Regular cardiac myocyte (primary cell): ENCODE data around the gene RPP25. TPM values are rescaled to one million over a fixed set of nuclear protein-coding genes. Genes with fewer than 3 reads are reported as not detected.

Experiments used
- total RNA-seq: library from RNA; depleted of rRNA; stranded (reverse); fragments of >200 nt; gene quantifications from 2 replicates; pipeline ENCODE4 v1.2.3, GENCODE V29; 2014

The RPP25 gene, protein sequence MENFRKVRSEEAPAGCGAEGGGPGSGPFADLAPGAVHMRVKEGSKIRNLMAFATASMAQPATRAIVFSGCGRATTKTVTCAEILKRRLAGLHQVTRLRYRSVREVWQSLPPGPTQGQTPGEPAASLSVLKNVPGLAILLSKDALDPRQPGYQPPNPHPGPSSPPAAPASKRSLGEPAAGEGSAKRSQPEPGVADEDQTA
- total RNA-seq, result 13.4 and 14.1 TPM in 2 replicates

DNA sequence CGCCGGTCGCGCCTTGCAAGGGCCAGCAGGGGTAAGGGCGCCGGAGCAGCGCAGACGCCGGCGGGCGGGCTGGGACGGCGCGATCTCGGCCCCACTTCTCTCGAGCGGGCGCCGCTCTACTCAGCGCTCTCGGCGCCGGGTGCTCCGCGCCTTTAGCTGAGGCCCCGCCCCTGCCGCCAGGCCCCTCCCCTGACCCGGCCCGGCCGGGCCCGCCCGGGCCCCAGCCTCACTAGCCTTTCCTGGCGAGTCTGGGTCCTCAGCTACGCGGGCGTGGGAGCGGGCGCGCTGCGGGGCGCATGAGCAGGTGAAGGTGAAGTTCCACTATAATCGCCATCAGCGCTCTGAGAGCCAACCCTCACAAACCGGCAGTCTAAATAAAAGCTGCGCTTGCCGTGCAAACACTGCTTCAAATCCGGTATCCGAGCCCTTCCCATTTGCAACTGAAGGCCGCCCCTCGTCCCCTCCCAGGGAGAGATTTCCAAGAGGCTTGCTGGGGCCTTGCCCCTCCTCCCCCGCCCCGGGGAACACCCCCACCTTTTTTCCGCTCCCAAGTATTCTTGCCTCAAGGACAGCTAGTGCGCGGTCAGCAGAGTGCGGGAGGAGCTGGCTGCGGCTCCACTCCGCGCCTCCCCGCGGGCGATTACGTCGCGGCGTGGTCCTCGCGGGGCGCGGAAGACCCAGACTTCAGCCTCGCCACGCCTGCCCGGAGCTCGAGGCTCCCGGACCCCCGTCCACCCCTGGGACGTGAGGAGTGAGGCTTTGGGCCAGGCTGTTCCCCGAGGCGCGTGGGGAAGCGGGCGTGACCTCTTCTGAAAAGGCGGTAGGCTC lies at the start of gene RPP25:
Gene RPP25 (minus strand): TSS at position 125 of the 828 bp plus-strand sequence. CDS start 189 bp downstream, outside the sequence.

DNA sequence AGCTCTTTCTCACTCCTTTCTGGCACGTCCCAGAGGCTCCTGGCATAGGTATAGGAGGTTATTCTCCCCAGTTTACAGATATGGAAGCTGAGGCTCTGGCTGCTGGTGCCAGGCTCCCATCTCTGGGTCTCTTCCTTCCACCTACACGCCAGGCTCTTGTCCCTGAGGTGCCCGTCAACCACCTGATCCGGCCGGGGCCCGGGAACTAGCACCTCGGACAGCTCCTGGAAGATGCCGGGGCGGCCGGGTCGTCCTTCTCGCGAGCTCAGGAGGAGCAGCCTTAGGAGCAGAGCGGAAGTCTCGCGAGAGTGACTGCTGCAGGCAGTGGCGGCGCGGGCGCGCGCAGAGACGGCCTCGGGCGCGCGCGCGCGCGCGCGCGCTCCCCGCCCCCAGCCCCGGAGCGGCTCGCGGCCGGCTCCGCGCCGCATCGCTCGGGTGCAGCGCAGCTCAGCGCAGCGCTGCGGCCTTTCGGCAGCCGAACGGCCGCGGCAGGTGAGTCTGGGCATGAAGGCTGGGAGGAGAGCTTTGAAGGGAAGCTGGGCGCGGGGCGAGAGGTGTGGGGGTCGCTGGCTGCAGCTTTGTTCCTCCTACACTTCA lies 38.7 kb upstream of the RPP25 start, which contains the start of gene SCAMP5:
Gene SCAMP5 (plus strand): TSS at position 382 of the 597 bp plus-strand sequence. CDS start 16,277 bp downstream, outside the sequence.

DNA sequence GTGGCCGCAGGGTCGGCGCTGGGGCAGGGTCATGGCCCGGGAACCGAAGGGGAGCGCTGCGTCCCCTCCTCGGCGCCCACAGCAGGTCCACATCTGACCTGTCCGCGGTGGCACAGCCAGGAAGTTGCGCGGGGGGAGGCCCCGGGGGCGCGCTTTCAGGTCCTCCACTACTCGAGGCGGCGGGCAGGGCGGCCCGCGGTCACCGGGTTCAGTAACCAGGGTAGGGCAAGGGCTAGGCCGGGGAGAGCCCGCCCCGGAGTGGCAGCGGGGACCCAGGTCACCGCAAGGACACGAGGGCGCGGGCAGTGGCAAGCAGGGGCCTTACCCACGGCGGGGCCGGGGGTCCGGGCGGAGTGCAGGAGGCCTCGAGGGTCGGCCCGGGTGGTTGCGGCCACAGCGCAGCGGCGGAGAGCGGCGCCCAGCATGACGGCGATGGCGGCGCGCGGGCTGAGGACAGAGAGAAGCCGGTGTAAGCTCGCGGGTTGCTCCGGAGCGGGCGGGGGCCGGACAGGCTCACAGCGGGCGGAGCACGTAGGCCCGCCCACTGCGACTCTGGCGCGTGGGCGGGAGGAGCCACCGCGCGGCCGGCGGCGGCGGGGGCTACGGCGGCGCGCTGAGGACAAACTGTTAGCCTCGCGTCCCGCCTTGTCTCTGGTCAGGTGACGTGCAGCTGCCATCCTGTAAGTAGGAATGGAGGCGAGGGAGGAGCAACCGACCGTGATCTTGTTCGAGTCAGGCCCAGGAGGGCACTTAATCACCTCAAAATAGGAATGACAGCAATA lies 18.8 kb downstream of the RPP25 start, which contains the start of gene COX5A:
Gene COX5A (minus strand): TSS at position 484 of the 782 bp plus-strand sequence. CDS start 59 bp downstream, at position 425.

DNA sequence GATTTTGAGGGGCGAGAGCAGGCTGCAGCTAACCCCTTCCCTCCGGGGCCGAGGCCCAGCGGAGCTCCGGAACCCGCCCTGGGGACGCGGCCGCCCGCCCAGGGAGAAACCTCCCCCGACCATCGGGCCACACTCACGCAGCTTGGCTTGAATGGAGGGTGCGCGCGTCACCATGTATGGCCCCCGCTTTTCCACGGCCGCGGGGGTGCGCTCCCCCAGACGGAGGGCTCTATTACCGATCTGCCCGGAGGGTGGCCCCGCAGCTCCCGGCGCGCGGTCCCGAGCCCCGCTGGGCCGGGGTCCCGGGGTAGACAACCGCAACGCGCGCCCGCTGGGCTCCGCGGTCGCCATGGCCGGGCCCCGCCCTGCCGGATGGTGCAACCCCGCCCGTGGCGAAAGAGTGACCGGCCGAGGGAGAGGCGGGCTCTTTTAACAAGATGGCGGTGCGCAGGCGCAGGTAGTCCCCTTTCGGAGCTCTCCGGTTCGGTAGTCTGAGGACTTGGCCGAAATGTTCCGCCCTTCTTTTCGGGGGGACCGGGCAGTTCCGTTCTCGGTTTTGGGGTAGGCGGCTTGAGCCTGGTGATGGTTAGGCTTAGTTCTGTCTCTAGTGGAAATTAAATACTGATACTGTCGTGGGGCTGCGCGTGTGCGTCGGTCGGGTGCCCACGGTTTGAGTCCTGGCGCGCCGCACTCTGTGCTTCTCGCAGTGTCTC lies 50.0 kb downstream of the RPP25 start, which contains the start of gene FAM219B:
Gene FAM219B (minus strand): TSS at position 402 of the 713 bp plus-strand sequence. CDS start 51 bp downstream, at position 351.

Other genes with a start within 250 kb of the RPP25 start
- gene CYP1A1, start 231.2 kb downstream of the RPP25 start, total RNA-seq, result 0.19 and 2.5 TPM in 2 replicates
- not detected in 2 replicates for gene CYP1A2, start 207.9 kb downstream of the RPP25 start, total RNA-seq
- gene CSK, start 174.7 kb downstream of the RPP25 start, total RNA-seq, result 12.1 and 30.5 TPM in 2 replicates
- not detected in 2 replicates for gene LMAN1L, start 143.9 kb downstream of the RPP25 start, total RNA-seq
- not detected in 2 replicates for gene CPLX3, start 130.1 kb downstream of the RPP25 start, total RNA-seq
- 13.5 and 16.3 TPM in 2 replicates for gene ULK3, start 113.6 kb downstream of the RPP25 start, total RNA-seq
- 20.9 and 39.1 TPM in 2 replicates for gene SCAMP2, start 83.4 kb downstream of the RPP25 start, total RNA-seq
- gene MPI, start 66.7 kb downstream of the RPP25 start, total RNA-seq, result 63.1 and 73.9 TPM in 2 replicates
- 26.3 and 72.2 TPM in 2 replicates for gene FAM219B, start 49.9 kb downstream of the RPP25 start, total RNA-seq
- gene COX5A, start 18.7 kb downstream of the RPP25 start, total RNA-seq, result 24.8 and 61.7 TPM in 2 replicates
- 2.3 and 4.0 TPM in 2 replicates for gene SCAMP5, start 38.8 kb upstream of the RPP25 start, total RNA-seq
- 9.0 and 11.5 TPM in 2 replicates for gene PPCDC, start 66.8 kb upstream of the RPP25 start, total RNA-seq
- gene C15orf39, start 245.1 kb upstream of the RPP25 start, total RNA-seq, result 2.3 and 2.5 TPM in 2 replicates